Measurements from ENCODE around the gene SLC17A4. TPM values are rescaled to one million over a fixed set of nuclear protein-coding genes. Genes with fewer than 3 reads are reported as not detected.

The SLC17A4 gene
- total and polyA plus RNA-seq, 2 donors (not counting 3 experiments of a cell fraction or from before 2014, with no cell fraction given): not detected

DNA sequence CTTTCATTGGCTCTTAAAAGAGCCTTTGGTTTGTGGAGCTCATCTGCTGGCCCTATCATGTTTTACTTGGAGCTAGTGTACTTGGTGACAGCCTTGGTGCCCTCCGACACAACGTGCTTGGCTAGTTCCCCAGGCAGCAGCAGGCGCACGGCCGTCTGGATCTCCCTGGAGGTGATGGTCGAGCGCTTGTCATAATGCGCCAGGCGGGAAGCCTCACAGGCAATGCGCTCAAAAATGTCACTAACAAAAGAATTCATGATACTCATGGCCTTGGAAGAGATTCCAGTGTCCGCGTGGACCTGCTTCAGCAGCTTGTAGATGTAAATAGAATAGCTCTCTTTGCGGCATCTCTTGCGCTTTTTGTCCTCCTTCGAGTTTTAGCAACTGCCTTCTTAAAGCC lies 22.8 kb upstream of the SLC17A4 start:
- no peaks in the 10 kb centered on the region for H3K79me2 ChIP-seq (ENCODE audit: control insufficient read depth, insufficient read depth, low read length)
- no peak for DNase-seq (ENCODE audit: low read depth, low spot score)
- no peak for FAIRE-seq
- no peak overlapping the region for H2AFZ ChIP-seq (ENCODE audit: low read depth, low read length)
- dilution Hi-C loops (cut with MboI; ENCODE audit: extremely low pct_ligation_motif_present, low sequenced_read_pairs): no loop called here
- no TSS peak for BruUV-seq (replicated peaks)
- ChIA-PET CTCF (interaction anchor here (1.6 to 1.8 kb wide), 2 partner anchors 11 to 14 kb away, joined by 5 to 7 read pairs; no protein-coding TSS in a partner anchor), POLR2A (no interaction called here)
- no peaks in the 10 kb centered on the region for H4K20me1 ChIP-seq (replicated peaks; ENCODE audit: control insufficient read depth, extremely low read depth, insufficient read depth, low read length)
- H3K36me3 ChIP-seq (ENCODE audit: control insufficient read depth in 2 of 2, extremely low read depth in 1 of 2, insufficient read depth in 2 of 2, low read length in 2 of 2): no peaks in the 10 kb centered on the region
- H3K4me2 ChIP-seq (ENCODE audit: insufficient read depth, low read length): no peak overlapping the region
- H3K9ac ChIP-seq (replicated peaks; ENCODE audit: extremely low read depth, insufficient read depth, low read length): no peak overlapping the region
- no peak overlapping the region for H3K27ac ChIP-seq (ENCODE audit: insufficient read depth, low read depth, low read length)
- no peaks in the 10 kb centered on the region for H3K4me1 ChIP-seq (ENCODE audit: control insufficient read depth, extremely low read depth, insufficient read depth, low read length)
- no peak for TF ChIP-seq JUN (IDR thresholded peaks at IDR 0.05; ENCODE audit: borderline replicate concordance, insufficient read depth, insufficient read length, low read depth)
- peaks cover 1 to 8% of the 10 kb centered on the region in 2 experiments for H3K27me3 ChIP-seq (ENCODE audit: control insufficient read depth in 2 of 2, insufficient read depth in 2 of 2, low read length in 2 of 2)
- H3K4me3 ChIP-seq (replicated peaks in 1 of 3; ENCODE audit: insufficient read depth in 1 of 3, low read depth in 1 of 3, low read length in 3 of 3): no peak overlapping the region
- intact Hi-C loops (cut with micrococcal nuclease): no loop called here
- no peaks in the 10 kb centered on the region for H3K9me1 ChIP-seq (replicated peaks; ENCODE audit: control insufficient read depth, extremely low read depth, insufficient read depth, low read length)
- H3K9me3 ChIP-seq (replicated peaks; ENCODE audit: control insufficient read depth, insufficient read depth, low read length): no peaks in the 10 kb centered on the region

GRCh38 chr6:25732468-25733198 lies 21.9 kb upstream of the SLC17A4 start:
- CTCF ChIA-PET: interaction anchor here (0.7 to 1.6 kb wide), 2 partner anchors 12 to 13 kb away, joined by 3 to 7 read pairs; no protein-coding TSS in a partner anchor

More at GRCh38 chr6:25732468-25733198, 21.9 kb upstream of the SLC17A4 start:
- H3K27me3 ChIP-seq (ENCODE audit: control insufficient read depth in 2 of 2, insufficient read depth in 2 of 2, low read length in 2 of 2): peaks cover 1 to 8% of the 10 kb centered on the region in 2 experiments
- no peaks in the 10 kb centered on the region for H3K9me3 ChIP-seq (replicated peaks; ENCODE audit: control insufficient read depth, insufficient read depth, low read length)
- no peaks in the 10 kb centered on the region for H4K20me1 ChIP-seq (replicated peaks; ENCODE audit: control insufficient read depth, extremely low read depth, insufficient read depth, low read length)
- dilution Hi-C loops (cut with MboI; ENCODE audit: extremely low pct_ligation_motif_present, low sequenced_read_pairs): no loop called here
- POLR2A ChIA-PET: no interaction called here
- H3K4me1 ChIP-seq (ENCODE audit: control insufficient read depth, extremely low read depth, insufficient read depth, low read length): no peaks in the 10 kb centered on the region
- H3K27ac ChIP-seq (ENCODE audit: insufficient read depth, low read depth, low read length): no peak overlapping the region
- intact Hi-C loops (cut with micrococcal nuclease): no loop called here
- no peaks in the 10 kb centered on the region for H3K9me1 ChIP-seq (replicated peaks; ENCODE audit: control insufficient read depth, extremely low read depth, insufficient read depth, low read length)
- no peak for DNase-seq (ENCODE audit: low read depth, low spot score)
- H2AFZ ChIP-seq (ENCODE audit: low read depth, low read length): no peak overlapping the region
- no peaks in the 10 kb centered on the region for H3K79me2 ChIP-seq (ENCODE audit: control insufficient read depth, insufficient read depth, low read length)
- no peak overlapping the region for H3K9ac ChIP-seq (replicated peaks; ENCODE audit: extremely low read depth, insufficient read depth, low read length)
- TF ChIP-seq FOS (IDR thresholded peaks at IDR 0.05; ENCODE audit: borderline replicate concordance, insufficient read depth, low read length) (no peak), POLR2AphosphoS5 (IDR thresholded peaks at IDR 0.05; ENCODE audit: insufficient read depth, low read depth, low read length) (no peak), GATA2 (IDR thresholded peaks at IDR 0.05; ENCODE audit: insufficient read depth, insufficient read length, low read depth, low read length) (no peak), MYC (IDR thresholded peaks at IDR 0.05; ENCODE audit: low read depth, low read length) (no peak), JUN (IDR thresholded peaks at IDR 0.05; ENCODE audit: borderline replicate concordance, insufficient read depth, insufficient read length, low read depth) (no peak), POLR2A (IDR thresholded peaks at IDR 0.05; ENCODE audit: low read depth, low read length) (no peak)
- FAIRE-seq: no peak
- no peaks in the 10 kb centered on the region for H3K36me3 ChIP-seq (ENCODE audit: control insufficient read depth in 2 of 2, extremely low read depth in 1 of 2, insufficient read depth in 2 of 2, low read length in 2 of 2)
- H3K4me2 ChIP-seq (ENCODE audit: insufficient read depth, low read length): no peak overlapping the region
- no TSS peak for BruUV-seq (replicated peaks)
- no peak overlapping the region for H3K4me3 ChIP-seq (replicated peaks in 1 of 3; ENCODE audit: insufficient read depth in 1 of 3, low read depth in 1 of 3, low read length in 3 of 3)
